KBM-7 (cell line): ENCODE measurements around the gene LRRC71.

Experiments used
- DNase-seq: peaks from one replicate; pipeline ENCODE4 v3.0.0-alpha.2; 2015
- in situ Hi-C: fragments of 300-500 bp; cut with MboI; formaldehyde crosslinking; loops from 2 replicates; pipeline ENCODE4 v1.14.3; 2020; ENCODE audit warnings: low sequenced_read_pairs, low pct_unique_long_range_greater_than_20kb, mixed read lengths

LRRC71 gene

DNA sequence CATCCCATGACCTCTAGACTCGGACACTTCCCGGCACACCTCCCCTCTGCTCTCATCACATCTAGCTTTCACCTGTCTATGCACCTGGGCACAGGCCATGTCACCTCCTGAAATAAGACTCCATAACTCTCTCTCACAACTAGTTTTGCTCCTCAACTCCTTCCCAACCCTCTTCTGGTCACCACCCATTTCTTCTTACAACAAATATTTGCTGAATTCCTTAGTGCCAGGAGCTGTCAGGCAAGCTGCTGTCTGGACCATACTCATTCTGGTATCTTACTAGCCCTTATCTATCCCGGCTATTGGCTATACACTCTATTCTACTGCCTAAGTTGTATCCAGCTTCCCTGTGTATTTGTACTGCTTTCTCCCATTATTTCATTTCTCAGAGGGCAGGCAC lies 49.1 kb downstream of the LRRC71 start:
- DNase-seq = no peak
- in situ Hi-C loops = no loop called here

GRCh38 chr1:156970017-156970416 lies 49.6 kb downstream of the LRRC71 start:
- peak; percentile 8 for DNase-seq
- in situ Hi-C loops = no loop called here

DNA sequence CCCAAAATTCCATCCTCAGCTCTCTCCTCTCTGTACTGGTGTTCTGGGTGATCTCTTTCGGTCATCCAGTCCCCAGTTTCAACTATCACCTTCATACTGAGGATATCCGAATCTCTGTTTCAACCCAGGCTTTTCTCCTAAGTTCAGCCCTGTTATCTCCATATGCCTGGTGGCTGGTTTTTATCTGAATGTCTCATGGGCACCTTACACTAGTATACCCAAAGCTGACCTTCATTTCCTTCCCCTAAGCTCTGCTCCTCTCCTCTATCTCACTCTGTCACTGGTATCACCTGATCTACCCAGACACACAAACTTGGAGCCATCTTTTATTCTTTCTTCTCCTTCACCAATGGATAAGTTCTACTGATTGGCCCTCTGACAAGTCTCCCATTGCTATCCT lies 53.0 kb downstream of the LRRC71 start:
- DNase-seq = no peak
- in situ Hi-C loops = no loop called here

DNA sequence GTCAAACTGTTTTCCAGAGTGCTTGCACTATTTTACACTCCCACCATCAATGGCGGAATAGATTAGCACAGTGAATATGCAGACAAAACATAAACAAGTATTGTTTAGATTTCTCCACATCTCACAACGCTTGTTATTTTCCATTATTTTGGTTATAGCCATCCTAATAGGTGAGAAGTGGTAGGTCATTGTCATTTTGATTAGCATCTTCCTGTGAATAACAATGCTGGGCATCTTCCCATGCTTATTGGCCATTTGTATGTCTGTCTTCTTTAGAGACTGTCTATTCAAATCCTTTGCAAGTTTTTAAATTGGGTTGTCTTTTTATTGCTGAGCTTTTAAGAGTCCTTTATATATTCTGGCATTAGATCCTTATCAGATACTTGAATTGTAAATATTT lies 54.7 kb downstream of the LRRC71 start:
- in situ Hi-C loops = no loop called here
- DNase-seq = no peak

DNA sequence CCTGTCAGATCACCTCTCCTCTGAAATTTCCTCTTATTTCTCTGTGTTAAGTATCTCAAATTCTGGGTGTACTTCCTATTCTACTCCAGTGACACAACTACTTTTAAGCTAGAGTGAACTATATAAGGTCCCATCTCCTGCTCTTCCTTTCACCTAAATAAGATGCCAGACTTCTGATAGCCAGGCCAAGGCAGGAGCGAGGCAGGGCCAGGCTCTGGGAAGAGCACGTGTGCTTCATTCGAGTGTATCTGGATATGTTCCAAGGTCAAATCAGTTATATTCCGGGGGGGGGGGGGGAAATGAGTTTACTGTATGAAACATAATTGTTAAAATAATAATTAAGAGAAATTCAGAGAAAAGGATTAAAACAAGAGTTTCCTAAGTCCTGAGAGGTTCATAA lies 60.1 kb downstream of the LRRC71 start:
- no peak for DNase-seq

More for the DNA sequence above, 60.1 kb downstream of the LRRC71 start:
- in situ Hi-C loops = no loop called here
